ENCODE data around the gene MRPL38. TPM values are rescaled to one million over a fixed set of nuclear protein-coding genes. Genes with fewer than 3 reads are reported as not detected.
"Not testable (repeated sequence)": the region's sequence is repeated elsewhere in the genome, so short reads cannot be mapped to it uniquely, and the experiment has no call there.

MRPL38 gene
- total RNA-seq, 2 donors from 2014 or later = 40.3 to 85.6 TPM

GRCh38 chr17:75892556-75893224 lies 12.0 kb downstream of the MRPL38 start:
- no peak for DNase-seq (ENCODE audit: low spot score)
- no peak overlapping the region for H3K4me3 ChIP-seq
- TF ChIP-seq POLR2A (IDR thresholded peaks at IDR 0.05) (no peak), POLR2AphosphoS5 (IDR thresholded peaks at IDR 0.05) (no peak)
- TF ChIP-seq, protein P1, sequence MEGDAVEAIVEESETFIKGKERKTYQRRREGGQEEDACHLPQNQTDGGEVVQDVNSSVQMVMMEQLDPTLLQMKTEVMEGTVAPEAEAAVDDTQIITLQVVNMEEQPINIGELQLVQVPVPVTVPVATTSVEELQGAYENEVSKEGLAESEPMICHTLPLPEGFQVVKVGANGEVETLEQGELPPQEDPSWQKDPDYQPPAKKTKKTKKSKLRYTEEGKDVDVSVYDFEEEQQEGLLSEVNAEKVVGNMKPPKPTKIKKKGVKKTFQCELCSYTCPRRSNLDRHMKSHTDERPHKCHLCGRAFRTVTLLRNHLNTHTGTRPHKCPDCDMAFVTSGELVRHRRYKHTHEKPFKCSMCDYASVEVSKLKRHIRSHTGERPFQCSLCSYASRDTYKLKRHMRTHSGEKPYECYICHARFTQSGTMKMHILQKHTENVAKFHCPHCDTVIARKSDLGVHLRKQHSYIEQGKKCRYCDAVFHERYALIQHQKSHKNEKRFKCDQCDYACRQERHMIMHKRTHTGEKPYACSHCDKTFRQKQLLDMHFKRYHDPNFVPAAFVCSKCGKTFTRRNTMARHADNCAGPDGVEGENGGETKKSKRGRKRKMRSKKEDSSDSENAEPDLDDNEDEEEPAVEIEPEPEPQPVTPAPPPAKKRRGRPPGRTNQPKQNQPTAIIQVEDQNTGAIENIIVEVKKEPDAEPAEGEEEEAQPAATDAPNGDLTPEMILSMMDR (IDR thresholded peaks at IDR 0.05) = no peak
- H3K36me3 ChIP-seq = no peaks in the 10 kb centered on the region
- H3K27me3 ChIP-seq (replicated peaks; ENCODE audit: insufficient read depth) = no peaks in the 10 kb centered on the region
- 91% methylated on average over 12 of the region's 16 CpGs for WGBS
- no peak overlapping the region for H3K27ac ChIP-seq
- intact Hi-C loops (cut with DNase I) = loop anchor here (5.0 kb wide), 1 partner anchor 130 kb away; no protein-coding TSS in a partner anchor
- H3K4me1 ChIP-seq (replicated peaks) = peaks cover 2% of the 10 kb centered on the region
- no peaks in the 10 kb centered on the region for H3K9me3 ChIP-seq

GRCh38 chr17:75891605-75892555 lies 12.8 kb downstream of the MRPL38 start:
- H3K9me3 ChIP-seq = no peaks in the 10 kb centered on the region
- no peak overlapping the region for H3K27ac ChIP-seq
- intact Hi-C loops (cut with DNase I) = loop anchor here (5.0 kb wide), 1 partner anchor 130 kb away; no protein-coding TSS in a partner anchor
- TF ChIP-seq, protein P1 (IDR thresholded peaks at IDR 0.05) = no peak
- no peak for TF ChIP-seq POLR2AphosphoS5 (IDR thresholded peaks at IDR 0.05)
- TF ChIP-seq POLR2A (IDR thresholded peaks at IDR 0.05) = no peak
- H3K4me1 ChIP-seq (replicated peaks) = peaks cover 2% of the 10 kb centered on the region
- 74% methylated on average over 24 of the region's 32 CpGs for WGBS
- H3K36me3 ChIP-seq = no peaks in the 10 kb centered on the region
- DNase-seq (ENCODE audit: low spot score) = no peak
- no peaks in the 10 kb centered on the region for H3K27me3 ChIP-seq (replicated peaks; ENCODE audit: insufficient read depth)
- no peak overlapping the region for H3K4me3 ChIP-seq

- TF ChIP-seq POLR2AphosphoS5 (IDR thresholded peaks at IDR 0.05) (no peak), POLR2A (IDR thresholded peaks at IDR 0.05) (no peak)
- no peaks in the 10 kb centered on the region for H3K36me3 ChIP-seq
These were observed 13.6 kb downstream of the MRPL38 start for GRCh38 chr17:75891022-75891604.

DNA sequence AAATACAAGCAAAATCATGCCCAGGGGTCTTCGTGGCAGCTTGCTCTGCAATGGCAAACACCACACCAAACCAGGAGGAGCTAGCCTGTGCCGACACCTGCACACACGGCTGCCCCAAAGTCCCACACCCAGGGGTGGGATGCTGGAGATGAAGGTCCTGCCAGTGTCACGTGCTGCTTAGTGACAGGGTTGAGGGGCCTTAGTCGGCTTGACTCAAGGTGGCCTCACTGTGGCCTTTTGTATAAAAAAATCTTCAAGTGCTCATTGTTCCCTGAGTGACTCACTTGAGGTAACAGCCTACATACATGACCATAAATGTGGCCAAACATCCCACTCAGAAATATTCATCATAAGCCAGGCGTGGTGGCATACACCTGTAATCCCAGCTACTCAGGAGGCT lies 15.2 kb downstream of the MRPL38 start:
- Histone ChIP-seq H3K27ac (no peak overlapping the region), H3K4me1 (replicated peaks) (no peaks in the 10 kb centered on the region), H3K27me3 (replicated peaks; ENCODE audit: insufficient read depth) (no peaks in the 10 kb centered on the region), H3K9me3 (no peaks in the 10 kb centered on the region), H3K4me3 (no peak overlapping the region), H3K36me3 (no peaks in the 10 kb centered on the region)
- TF ChIP-seq POLR2AphosphoS5 (IDR thresholded peaks at IDR 0.05) (no peak), POLR2A (IDR thresholded peaks at IDR 0.05) (no peak)
- TF ChIP-seq, protein P1 (IDR thresholded peaks at IDR 0.05) = no peak
- DNase-seq (ENCODE audit: low spot score) = no peak
- intact Hi-C loops (cut with DNase I) = no loop called here
- 73% methylated on average over 6 of the region's 6 CpGs for WGBS

More at GRCh38 chr17:75891022-75891604, 13.6 kb downstream of the MRPL38 start:
- H3K4me3 ChIP-seq = no peak overlapping the region
- no peak for DNase-seq (ENCODE audit: low spot score)
- 92% methylated on average over 29 of the region's 31 CpGs for WGBS
- H3K4me1 ChIP-seq (replicated peaks) = peaks cover 2% of the 10 kb centered on the region
- H3K27ac ChIP-seq = no peak overlapping the region
- intact Hi-C loops (cut with DNase I) = loop anchor here (5.0 kb wide), 1 partner anchor 129 kb away; no protein-coding TSS in a partner anchor
- no peaks in the 10 kb centered on the region for H3K27me3 ChIP-seq (replicated peaks; ENCODE audit: insufficient read depth)
- no peaks in the 10 kb centered on the region for H3K9me3 ChIP-seq

- Histone ChIP-seq H3K27ac (no peak overlapping the region), H3K36me3 (no peaks in the 10 kb centered on the region), H3K27me3 (replicated peaks; ENCODE audit: insufficient read depth) (no peaks in the 10 kb centered on the region), H3K4me3 (no peak overlapping the region), H3K4me1 (replicated peaks) (no peaks in the 10 kb centered on the region), H3K9me3 (no peaks in the 10 kb centered on the region)
- DNase-seq (ENCODE audit: low spot score) = no peak
- TF ChIP-seq POLR2A (IDR thresholded peaks at IDR 0.05) (no peak), POLR2AphosphoS5 (IDR thresholded peaks at IDR 0.05) (no peak)
- TF ChIP-seq, protein P1 (IDR thresholded peaks at IDR 0.05) = no peak
- intact Hi-C loops (cut with DNase I) = no loop called here
- 86% methylated on average over 6 of the region's 6 CpGs for WGBS
These were observed 16.2 kb downstream of the MRPL38 start for GRCh38 chr17:75888484-75888883.

GRCh38 chr17:75885860-75886259 lies 18.8 kb downstream of the MRPL38 start:
- intact Hi-C loops (cut with DNase I); H3K4me3 ChIP-seq; H3K27ac ChIP-seq; H3K36me3 ChIP-seq; H3K27me3 ChIP-seq (replicated peaks; ENCODE audit: insufficient read depth); DNase-seq (ENCODE audit: low spot score); H3K9me3 ChIP-seq; H3K4me1 ChIP-seq (replicated peaks): not testable (repeated sequence)
- 89% methylated on average over 9 of the region's 9 CpGs for WGBS
